A673 (cell line): ENCODE data around the gene MOB3A. TPM values are rescaled to one million over a fixed set of nuclear protein-coding genes. Genes with fewer than 3 reads are reported as not detected.

ENCODE experiments used
- BruUV-seq: library from RNA; stranded (reverse); fragments of 400-500 nt; replicated peaks from 2 replicates; lab custom pipeline; 2021; lab: Mats Ljungman, UMichigan
- CTCF ChIA-PET: fragments of 300-600 bp; sonication (Branson Sonifier 250); formaldehyde crosslinking; loops from one replicate; lab custom pipeline; 2022; ENCODE audit warnings: antibody characterized with exemption; lab: Charles Lee
- POLR2A ChIA-PET: fragments of 300-600 bp; sonication (Branson Sonifier 250); formaldehyde crosslinking; loops from one replicate; lab custom pipeline; 2022; ENCODE audit warnings: antibody characterized with exemption; ENCODE audit not compliant: low non-redundant PET; lab: Charles Lee
- DNase-seq: peaks from one replicate; pipeline ENCODE4 v3.0.0-alpha.2; 2015; ENCODE audit warnings: low spot score
- H3K27ac ChIP-seq: fragments of 200-600 bp; sonication (generic); 2 replicates; pipeline ENCODE4 v1.5.1; 2016; ENCODE audit warnings: mixed run types, low read depth, mild to moderate bottlenecking, mixed read lengths, antibody characterized with exemption, low read length; ENCODE audit not compliant: poor library complexity, severe bottlenecking
- H3K27me3 ChIP-seq: fragments of 200-600 bp; sonication (generic); replicated peaks from 2 replicates; pipeline ENCODE4 v1.6.1; 2017; ENCODE audit warnings: mixed run types, low read depth, mild to moderate bottlenecking, mixed read lengths, antibody characterized with exemption, low read length; ENCODE audit not compliant: insufficient read depth, poor library complexity
- H3K36me3 ChIP-seq: fragments of 200-600 bp; sonication (generic); 2 replicates; pipeline ENCODE4 v1.6.1; 2016; ENCODE audit warnings: mixed run types, mild to moderate bottlenecking, mixed read lengths, antibody characterized with exemption, low read length; ENCODE audit not compliant: insufficient read depth, poor library complexity, severe bottlenecking
- H3K4me1 ChIP-seq: fragments of 200-600 bp; sonication (generic); 2 replicates; pipeline ENCODE4 v1.6.1; 2017; ENCODE audit warnings: mixed run types, mild to moderate bottlenecking, mixed read lengths, antibody characterized with exemption, low read length; ENCODE audit not compliant: insufficient read depth, poor library complexity, severe bottlenecking
- H3K4me3 ChIP-seq: fragments of 200-600 bp; sonication (generic); 2 replicates; pipeline ENCODE4 v1.5.1; 2016; ENCODE audit warnings: low read depth, mixed run types, mild to moderate bottlenecking, mixed read lengths, low read length; ENCODE audit not compliant: poor library complexity, severe bottlenecking
- H3K9me3 ChIP-seq: fragments of 200-600 bp; sonication (generic); 2 replicates; pipeline ENCODE4 v1.6.1; 2016; ENCODE audit warnings: mixed run types, low read depth, mild to moderate bottlenecking, mixed read lengths, antibody characterized with exemption, low read length; ENCODE audit not compliant: poor library complexity, severe bottlenecking
- CTCF ChIP-seq: fragments of 300-800, 200-600 bp; sonication (generic); conservative IDR thresholded peaks from 2 replicates; pipeline ENCODE4 v1.5.1; 2017; ENCODE audit warnings: low read depth, mild to moderate bottlenecking, antibody characterized with exemption, low read length, moderate library complexity, mixed read lengths
- EZH2 ChIP-seq: fragments of 200-600 bp; sonication (generic); IDR thresholded peaks from 2 replicates; pipeline ENCODE4 v1.6.1; 2017; ENCODE audit warnings: borderline replicate concordance, low read depth, mild to moderate bottlenecking, mixed read lengths, antibody characterized with exemption, low read length; ENCODE audit not compliant: poor library complexity, severe bottlenecking
- intact Hi-C: fragments of 100-400 bp; cut with micrococcal nuclease; formaldehyde crosslinking; loops from one replicate; pipeline ENCODE4 v1.10.0; 2022; ENCODE audit not compliant: unreplicated experiment
- total RNA-seq: library from RNA; stranded (reverse); gene quantifications from 2 replicates; pipeline ENCODE4 v1.2.3, GENCODE V29; 2021

MOB3A gene
- total RNA-seq, 1 experiment from 2014 or later = 40.7 TPM

GRCh38 chr19:2112516-2113320, 16.6 kb upstream of the MOB3A start:
- no peaks in the 10 kb centered on the region for H3K4me1 ChIP-seq
- no peak overlapping the region for H3K27ac ChIP-seq
- DNase-seq = no peak
- CTCF ChIA-PET = no interaction called here
- H3K9me3 ChIP-seq = no peaks in the 10 kb centered on the region
- H3K27me3 ChIP-seq = no peaks in the 10 kb centered on the region
- no peak overlapping the region for H3K4me3 ChIP-seq
- BruUV-seq = no TSS peak
- intact Hi-C loops = no loop called here
- POLR2A ChIA-PET = no interaction called here
- TF ChIP-seq CTCF = no peak
- TF ChIP-seq EZH2 = no peak
- peaks cover 94% of the 10 kb centered on the region for H3K36me3 ChIP-seq

GRCh38 chr19:2111886-2112285, 15.8 kb upstream of the MOB3A start:
- CTCF ChIA-PET = no interaction called here
- intact Hi-C loops = no loop called here
- DNase-seq = no peak
- Histone ChIP-seq H3K4me1 (no peaks in the 10 kb centered on the region), H3K27me3 (no peaks in the 10 kb centered on the region), H3K36me3 (peaks cover 90% of the 10 kb centered on the region), H3K27ac (no peak overlapping the region), H3K9me3 (no peaks in the 10 kb centered on the region), H3K4me3 (no peak overlapping the region)
- TF ChIP-seq CTCF (no peak), EZH2 (no peak)
- POLR2A ChIA-PET = no interaction called here
- no TSS peak for BruUV-seq

- CTCF ChIA-PET = no interaction called here
Observed at GRCh38 chr19:2111425-2111824, 15.3 kb upstream of the MOB3A start.

More at GRCh38 chr19:2111425-2111824, 15.3 kb upstream of the MOB3A start:
- no peak for TF ChIP-seq CTCF
- TF ChIP-seq EZH2 = no peak
- no peak overlapping the region for H3K27ac ChIP-seq
- POLR2A ChIA-PET = interaction anchor here (0.6 kb wide), 1 partner anchor 9 kb away, joined by 3 read pairs; no protein-coding TSS in a partner anchor
- no peaks in the 10 kb centered on the region for H3K9me3 ChIP-seq
- peaks cover 90% of the 10 kb centered on the region for H3K36me3 ChIP-seq
- no peaks in the 10 kb centered on the region for H3K27me3 ChIP-seq
- intact Hi-C loops = no loop called here
- no peak overlapping the region for H3K4me3 ChIP-seq
- no peaks in the 10 kb centered on the region for H3K4me1 ChIP-seq
- DNase-seq = no peak
- BruUV-seq = no TSS peak
